Keratinocyte (primary cell): Measurements from ENCODE around the gene PUM1. TPM values are rescaled to one million over a fixed set of nuclear protein-coding genes. Genes with fewer than 3 reads are reported as not detected.

Experiments
- DNase-seq: peaks from one replicate; pipeline ENCODE4 v3.0.0-alpha.2; 2011; ENCODE audit warnings: low read depth, missing footprints, low spot score
- FAIRE-seq: peaks from 2 replicates; lab custom pipeline; 2011; peaks lifted over from hg19 to GRCh38; lab: Jason Lieb, UNC
- H2AFZ ChIP-seq: 2 replicates; pipeline ENCODE4 v1.6.0; 2012; ENCODE audit warnings: low read length, control low read depth, inconsistent platforms; ENCODE audit not compliant: control insufficient read depth
- H3K27ac ChIP-seq: 2 replicates; pipeline ENCODE4 v1.5.1; 2011; ENCODE audit warnings: low read length; ENCODE audit not compliant: control insufficient read depth, insufficient read depth
- H3K27me3 ChIP-seq: 3 replicates; pipeline ENCODE4 v1.6.0; 2011; ENCODE audit warnings: low read length; ENCODE audit not compliant: control insufficient read depth, insufficient read depth; ENCODE audit errors: extremely low read depth
- H3K36me3 ChIP-seq, 2 experiments: 2 replicates in 1 of 2; 3 replicates in 1 of 2; pipeline ENCODE4 v1.5.1; 2011; ENCODE audit warnings: low read length in 2 of 2, mild to moderate bottlenecking in 1 of 2; ENCODE audit not compliant: control insufficient read depth in 2 of 2, insufficient read depth in 2 of 2; ENCODE audit errors: extremely low read depth in 1 of 2
- H3K4me1 ChIP-seq: 3 replicates; pipeline ENCODE4 v1.5.1; 2011; ENCODE audit warnings: low read length; ENCODE audit not compliant: control insufficient read depth, insufficient read depth; ENCODE audit errors: extremely low read depth
- H3K4me2 ChIP-seq: 3 replicates; pipeline ENCODE4 v1.6.0; 2011; ENCODE audit warnings: low read depth, low read length; ENCODE audit not compliant: control insufficient read depth, insufficient read depth; ENCODE audit errors: extremely low read depth
- H3K4me3 ChIP-seq, 3 experiments: fragments of 200-600 bp in 1 of 3; sonication (generic) in 1 of 3; 2 replicates in 2 of 3; 3 replicates in 1 of 3; pipeline ENCODE4 v1.5.1; 2011 to 2016; ENCODE audit warnings: low read length in 3 of 3, mild to moderate bottlenecking in 3 of 3, control low read depth in 2 of 3, inconsistent platforms in 1 of 3, low read depth in 1 of 3, mixed read lengths in 1 of 3, mixed run types in 1 of 3, moderate library complexity in 1 of 3; ENCODE audit not compliant: control insufficient read depth in 2 of 3, insufficient read depth in 2 of 3; ENCODE audit errors: extremely low read depth in 1 of 3
- H3K79me2 ChIP-seq: 2 replicates; pipeline ENCODE4 v1.6.0; 2012; ENCODE audit warnings: low read length; ENCODE audit not compliant: control insufficient read depth, insufficient read depth
- H3K9ac ChIP-seq: 3 replicates; pipeline ENCODE4 v1.6.0; 2011; ENCODE audit warnings: low read length; ENCODE audit not compliant: control insufficient read depth, insufficient read depth; ENCODE audit errors: extremely low read depth
- H3K9me1 ChIP-seq: 3 replicates; pipeline ENCODE4 v1.6.0; 2011; ENCODE audit warnings: low read length; ENCODE audit not compliant: control insufficient read depth, insufficient read depth; ENCODE audit errors: extremely low read depth
- H3K9me3 ChIP-seq: 2 replicates; pipeline ENCODE4 v1.5.1; 2012; ENCODE audit warnings: low read depth, low read length; ENCODE audit not compliant: control insufficient read depth
- H4K20me1 ChIP-seq: 3 replicates; pipeline ENCODE4 v1.6.0; 2011; ENCODE audit warnings: low read length; ENCODE audit not compliant: control insufficient read depth, insufficient read depth; ENCODE audit errors: extremely low read depth
- EZH2 ChIP-seq: IDR thresholded peaks from one replicate; pipeline ENCODE4 v1.6.1; 2012; ENCODE audit warnings: inconsistent platforms, mild to moderate bottlenecking, low read length, moderate library complexity
- dilution Hi-C: fragments of 300-500 bp; cut with MboI; formaldehyde crosslinking; loops from one replicate; pipeline ENCODE4 v1.7.0; 2020; ENCODE audit warnings: low sequenced_read_pairs; ENCODE audit not compliant: extremely low pct_ligation_motif_present
- polyA plus RNA-seq, 5 experiments: library from polyadenylated mRNA; depleted of rRNA in 3 of 5; stranded (reverse) in 3 of 5; stranded (forward) in 1 of 5; unstranded in 1 of 5; fragments of >200 nt; gene quantifications; 1 replicate in 1 of 5; 2 replicates in 3 of 5; 3 replicates in 1 of 5; pipeline versions ENCODE4 v1.2.1 to v1.2.3, GENCODE V29; 2011 to 2012; ENCODE audit warnings: missing spikeins in 2 of 5, low read depth in 1 of 5, low replicate concordance in 1 of 5
- TF ChIP-seq, protein P1 (sequence below), 3 experiments: IDR thresholded peaks in 1 of 3; conservative IDR thresholded peaks in 1 of 3; optimal IDR thresholded peaks in 1 of 3; 2 replicates in 2 of 3; 3 replicates in 1 of 3; pipeline versions ENCODE3 to v1.5.1; 2011; ENCODE audit warnings: low read length in 3 of 3, mild to moderate bottlenecking in 3 of 3, moderate library complexity in 2 of 3, control low read depth in 1 of 3, inconsistent platforms in 1 of 3; ENCODE audit not compliant: insufficient read depth in 2 of 3; ENCODE audit errors: extremely low read depth in 1 of 3

PUM1 gene
- polyA plus RNA-seq, 1 donor (not counting 4 experiments of a cell fraction or from before 2014, with no cell fraction given) = 68.6 TPM

DNA sequence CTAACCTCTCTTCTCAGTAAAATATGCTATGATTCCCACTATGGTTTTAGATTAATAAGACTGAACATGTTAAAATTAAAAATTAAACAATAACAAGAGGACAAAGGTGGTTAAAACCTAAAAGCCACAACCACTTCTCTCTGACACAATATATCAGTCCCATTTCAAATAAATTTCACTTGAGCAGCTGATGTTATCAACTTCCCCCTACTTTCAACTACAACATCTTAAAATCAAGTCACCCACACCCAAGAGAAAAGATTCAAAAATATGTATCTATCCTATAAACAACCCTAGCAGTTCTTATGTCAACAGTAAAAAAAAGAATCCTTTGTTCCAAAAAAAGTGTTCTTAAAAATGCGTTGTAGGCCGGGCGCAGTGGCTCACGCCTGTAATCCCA lies 7.5 kb downstream of the PUM1 start:
- DNase-seq (no peak), FAIRE-seq (no peak)
- Histone ChIP-seq H2AFZ (no peak overlapping the region), H3K9me1 (no peaks in the 10 kb centered on the region), H3K9me3 (no peaks in the 10 kb centered on the region), H3K4me2 (no peak overlapping the region), H3K27ac (no peak overlapping the region), H3K36me3 (peaks cover 10 to 31% of the 10 kb centered on the region in 2 experiments), H3K4me3 (no peak overlapping the region), H3K9ac (no peak overlapping the region), H3K79me2 (peaks cover 100% of the 10 kb centered on the region), H3K27me3 (no peaks in the 10 kb centered on the region), H3K4me1 (peaks cover 17% of the 10 kb centered on the region), H4K20me1 (peaks cover 56% of the 10 kb centered on the region)
- TF ChIP-seq, protein P1, sequence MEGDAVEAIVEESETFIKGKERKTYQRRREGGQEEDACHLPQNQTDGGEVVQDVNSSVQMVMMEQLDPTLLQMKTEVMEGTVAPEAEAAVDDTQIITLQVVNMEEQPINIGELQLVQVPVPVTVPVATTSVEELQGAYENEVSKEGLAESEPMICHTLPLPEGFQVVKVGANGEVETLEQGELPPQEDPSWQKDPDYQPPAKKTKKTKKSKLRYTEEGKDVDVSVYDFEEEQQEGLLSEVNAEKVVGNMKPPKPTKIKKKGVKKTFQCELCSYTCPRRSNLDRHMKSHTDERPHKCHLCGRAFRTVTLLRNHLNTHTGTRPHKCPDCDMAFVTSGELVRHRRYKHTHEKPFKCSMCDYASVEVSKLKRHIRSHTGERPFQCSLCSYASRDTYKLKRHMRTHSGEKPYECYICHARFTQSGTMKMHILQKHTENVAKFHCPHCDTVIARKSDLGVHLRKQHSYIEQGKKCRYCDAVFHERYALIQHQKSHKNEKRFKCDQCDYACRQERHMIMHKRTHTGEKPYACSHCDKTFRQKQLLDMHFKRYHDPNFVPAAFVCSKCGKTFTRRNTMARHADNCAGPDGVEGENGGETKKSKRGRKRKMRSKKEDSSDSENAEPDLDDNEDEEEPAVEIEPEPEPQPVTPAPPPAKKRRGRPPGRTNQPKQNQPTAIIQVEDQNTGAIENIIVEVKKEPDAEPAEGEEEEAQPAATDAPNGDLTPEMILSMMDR (optimal IDR thresholded peaks at IDR 0.05 in 1 of 3, IDR thresholded peaks at IDR 0.05 in 1 of 3, conservative IDR thresholded peaks at IDR 0.05 in 1 of 3; ENCODE audit: extremely low read depth in 1 of 3, insufficient read depth in 2 of 3, low read length in 3 of 3) = no peak
- dilution Hi-C loops = no loop called here

DNA sequence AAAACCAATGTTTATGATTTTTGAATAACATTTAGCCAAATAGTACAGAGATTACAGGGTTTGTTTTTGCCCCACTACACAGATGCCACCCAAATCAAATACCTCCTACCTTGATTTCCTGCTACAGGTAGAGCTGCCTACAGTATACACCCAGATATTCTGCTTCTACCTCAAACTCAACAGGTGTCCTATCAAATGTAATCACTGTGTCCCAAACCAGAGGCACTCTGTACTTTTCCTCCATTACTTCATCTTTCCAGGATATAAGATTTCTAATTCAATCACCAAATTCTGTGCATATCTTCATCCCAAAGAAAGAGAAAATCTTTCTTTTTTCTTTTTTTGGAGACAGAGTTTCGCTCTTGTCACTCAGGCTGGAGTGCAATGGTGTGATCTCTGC lies 9.6 kb downstream of the PUM1 start:
- Histone ChIP-seq H3K27me3 (no peaks in the 10 kb centered on the region), H3K36me3 (peaks cover 9 to 31% of the 10 kb centered on the region in 2 experiments), H3K9me1 (no peaks in the 10 kb centered on the region), H3K4me2 (no peak overlapping the region), H3K9ac (no peak overlapping the region), H3K4me3 (no peak overlapping the region), H3K27ac (no peak overlapping the region), H3K4me1 (peaks cover 5% of the 10 kb centered on the region), H3K79me2 (peaks cover 99% of the 10 kb centered on the region), H2AFZ (no peak overlapping the region), H3K9me3 (no peaks in the 10 kb centered on the region), H4K20me1 (peaks cover 42% of the 10 kb centered on the region)
- TF ChIP-seq EZH2 = no peak
- TF ChIP-seq, protein P1 (optimal IDR thresholded peaks at IDR 0.05 in 1 of 3, IDR thresholded peaks at IDR 0.05 in 1 of 3, conservative IDR thresholded peaks at IDR 0.05 in 1 of 3; ENCODE audit: extremely low read depth in 1 of 3, insufficient read depth in 2 of 3, low read length in 3 of 3) = no peak
- DNase-seq (no peak), FAIRE-seq (no peak)
- dilution Hi-C loops = no loop called here
